Measurements from ENCODE around the gene TIGD3. TPM values are rescaled to one million over a fixed set of nuclear protein-coding genes. Genes with fewer than 3 reads are reported as not detected.

Gene TIGD3
- total RNA-seq, 1 experiment from 2014 or later = 0.11 TPM

- no peak for DNase-seq
Observed at GRCh38 chr11:65311170-65311678, 43.3 kb upstream of the TIGD3 start.

GRCh38 chr11:65314501-65315203 lies 39.9 kb upstream of the TIGD3 start, which contains the start of gene CDC42EP2:
TSS of gene CDC42EP2 (plus strand) at chr11:65314866. CDS start at chr11:65320899, 6,033 bp downstream.
- H3K9ac ChIP-seq (ENCODE audit: low read length) = peak within 1 kb of the TSS; percentile 73

More at GRCh38 chr11:65311170-65311678, 43.3 kb upstream of the TIGD3 start:
- Histone ChIP-seq H3K9me3 (ENCODE audit: low read length) (no peaks in the 10 kb centered on the region), H3K36me3 (ENCODE audit: insufficient read depth, low read length) (no peaks in the 10 kb centered on the region), H3K4me1 (ENCODE audit: low read length) (peaks cover 30% of the 10 kb centered on the region), H3K4me3 (ENCODE audit: low read length) (no peak overlapping the region), H4K20me1 (ENCODE audit: insufficient read depth, low read depth, low read length) (peaks cover 4% of the 10 kb centered on the region; the same call in 1 of the 2 replicates), H3K27me3 (ENCODE audit: low read length) (no peaks in the 10 kb centered on the region), H3K27ac (ENCODE audit: low read length) (no peak overlapping the region), H2AFZ (ENCODE audit: low read length) (no peak overlapping the region), H3K4me2 (ENCODE audit: low read depth, low read length, poor library complexity, severe bottlenecking) (no peak overlapping the region), H3K79me2 (ENCODE audit: low read length) (no peaks in the 10 kb centered on the region), H3K9ac (ENCODE audit: low read length) (no peak overlapping the region), H3K9me2 (replicated peaks; ENCODE audit: insufficient read depth, low read length) (no peaks in the 10 kb centered on the region)

GRCh38 chr11:65315204-65315865 lies 39.2 kb upstream of the TIGD3 start:
- no peaks in the 10 kb centered on the region for H3K9me3 ChIP-seq (ENCODE audit: low read length)
- no peaks in the 10 kb centered on the region for H3K27me3 ChIP-seq (ENCODE audit: low read length)
- peak; percentile 92 for DNase-seq
- H3K9ac ChIP-seq (ENCODE audit: low read length) = peak overlapping the region; percentile 73
- H3K27ac ChIP-seq (ENCODE audit: low read length) = no peak overlapping the region
- H2AFZ ChIP-seq (ENCODE audit: low read length) = peak overlapping the region; percentile 69
- H3K4me1 ChIP-seq (ENCODE audit: low read length) = peaks cover 34% of the 10 kb centered on the region
- H3K4me2 ChIP-seq (ENCODE audit: low read depth, low read length, poor library complexity, severe bottlenecking) = peak overlapping the region; percentile 87
- H3K79me2 ChIP-seq (ENCODE audit: low read length) = no peaks in the 10 kb centered on the region
- H3K9me2 ChIP-seq (replicated peaks; ENCODE audit: insufficient read depth, low read length) = no peaks in the 10 kb centered on the region
- peaks cover 12% of the 10 kb centered on the region for H4K20me1 ChIP-seq (ENCODE audit: insufficient read depth, low read depth, low read length)
- no peaks in the 10 kb centered on the region for H3K36me3 ChIP-seq (ENCODE audit: insufficient read depth, low read length)
- H3K4me3 ChIP-seq (ENCODE audit: low read length) = peak overlapping the region; percentile 74

More at GRCh38 chr11:65314501-65315203, 39.9 kb upstream of the TIGD3 start, which contains the start of gene CDC42EP2:
- Histone ChIP-seq H3K36me3 (ENCODE audit: insufficient read depth, low read length) (no peaks in the 10 kb centered on the region), H3K27ac (ENCODE audit: low read length) (no peak within 1 kb of the TSS), H3K4me3 (ENCODE audit: low read length) (peak within 1 kb of the TSS; percentile 74), H3K4me2 (ENCODE audit: low read depth, low read length, poor library complexity, severe bottlenecking) (peak within 1 kb of the TSS; percentile 87), H3K9me2 (replicated peaks; ENCODE audit: insufficient read depth, low read length) (no peaks in the 10 kb centered on the region), H3K9me3 (ENCODE audit: low read length) (no peaks in the 10 kb centered on the region), H2AFZ (ENCODE audit: low read length) (peak within 1 kb of the TSS; percentile 69), H3K79me2 (ENCODE audit: low read length) (no peaks in the 10 kb centered on the region), H3K4me1 (ENCODE audit: low read length) (peaks cover 34% of the 10 kb centered on the region), H4K20me1 (ENCODE audit: insufficient read depth, low read depth, low read length) (peaks cover 12% of the 10 kb centered on the region), H3K27me3 (ENCODE audit: low read length) (no peaks in the 10 kb centered on the region)
- peak; percentile 83 for DNase-seq

- Histone ChIP-seq H3K9ac (ENCODE audit: low read length) (peak overlapping the region; percentile 73), H3K27ac (ENCODE audit: low read length) (no peak overlapping the region), H3K27me3 (ENCODE audit: low read length) (no peaks in the 10 kb centered on the region), H3K4me3 (ENCODE audit: low read length) (peak overlapping the region; percentile 74), H3K4me1 (ENCODE audit: low read length) (peaks cover 34% of the 10 kb centered on the region), H3K9me3 (ENCODE audit: low read length) (no peaks in the 10 kb centered on the region), H3K9me2 (replicated peaks; ENCODE audit: insufficient read depth, low read length) (no peaks in the 10 kb centered on the region), H2AFZ (ENCODE audit: low read length) (no peak overlapping the region), H4K20me1 (ENCODE audit: insufficient read depth, low read depth, low read length) (peaks cover 12% of the 10 kb centered on the region), H3K36me3 (ENCODE audit: insufficient read depth, low read length) (no peaks in the 10 kb centered on the region), H3K79me2 (ENCODE audit: low read length) (no peaks in the 10 kb centered on the region), H3K4me2 (ENCODE audit: low read depth, low read length, poor library complexity, severe bottlenecking) (peak overlapping the region; percentile 87)
- DNase-seq = no peak
Observed at GRCh38 chr11:65315866-65316226, 38.7 kb upstream of the TIGD3 start.

GRCh38 chr11:65316227-65317024 lies 38.1 kb upstream of the TIGD3 start:
- Histone ChIP-seq H3K27ac (ENCODE audit: low read length) (no peak overlapping the region), H3K79me2 (ENCODE audit: low read length) (no peaks in the 10 kb centered on the region), H3K36me3 (ENCODE audit: insufficient read depth, low read length) (no peaks in the 10 kb centered on the region), H3K4me2 (ENCODE audit: low read depth, low read length, poor library complexity, severe bottlenecking) (peak overlapping the region; percentile 87), H3K4me3 (ENCODE audit: low read length) (peak overlapping the region; percentile 74; the same call in 1 of the 2 replicates), H3K9ac (ENCODE audit: low read length) (no peak overlapping the region), H3K4me1 (ENCODE audit: low read length) (peaks cover 34% of the 10 kb centered on the region), H3K9me2 (replicated peaks; ENCODE audit: insufficient read depth, low read length) (no peaks in the 10 kb centered on the region), H3K9me3 (ENCODE audit: low read length) (no peaks in the 10 kb centered on the region), H2AFZ (ENCODE audit: low read length) (no peak overlapping the region), H4K20me1 (ENCODE audit: insufficient read depth, low read depth, low read length) (peaks cover 10% of the 10 kb centered on the region), H3K27me3 (ENCODE audit: low read length) (no peaks in the 10 kb centered on the region)
- DNase-seq = peak; percentile 42

GRCh38 chr11:65317025-65317786 lies 37.3 kb upstream of the TIGD3 start:
- H3K36me3 ChIP-seq (ENCODE audit: insufficient read depth, low read length) = no peaks in the 10 kb centered on the region
- DNase-seq = peak; percentile 49
- no peak overlapping the region for H2AFZ ChIP-seq (ENCODE audit: low read length)
- no peak overlapping the region for H3K27ac ChIP-seq (ENCODE audit: low read length)
- H3K9ac ChIP-seq (ENCODE audit: low read length) = no peak overlapping the region
- H3K79me2 ChIP-seq (ENCODE audit: low read length) = no peaks in the 10 kb centered on the region
- H3K9me2 ChIP-seq (replicated peaks; ENCODE audit: insufficient read depth, low read length) = no peaks in the 10 kb centered on the region
- H4K20me1 ChIP-seq (ENCODE audit: insufficient read depth, low read depth, low read length) = peaks cover 10% of the 10 kb centered on the region; the same call in 1 of the 2 replicates
- no peak overlapping the region for H3K4me2 ChIP-seq (ENCODE audit: low read depth, low read length, poor library complexity, severe bottlenecking)
- no peaks in the 10 kb centered on the region for H3K9me3 ChIP-seq (ENCODE audit: low read length)
- peaks cover 32% of the 10 kb centered on the region for H3K4me1 ChIP-seq (ENCODE audit: low read length)
- H3K27me3 ChIP-seq (ENCODE audit: low read length) = no peaks in the 10 kb centered on the region
- no peak overlapping the region for H3K4me3 ChIP-seq (ENCODE audit: low read length)

GRCh38 chr11:65320386-65321075 lies 34.0 kb upstream of the TIGD3 start:
- no peaks in the 10 kb centered on the region for H3K9me2 ChIP-seq (replicated peaks; ENCODE audit: insufficient read depth, low read length)
- no peak for DNase-seq
- H4K20me1 ChIP-seq (ENCODE audit: insufficient read depth, low read depth, low read length) = peaks cover 10% of the 10 kb centered on the region; the same call in 1 of the 2 replicates
- peaks cover 9% of the 10 kb centered on the region for H3K4me1 ChIP-seq (ENCODE audit: low read length)
- H2AFZ ChIP-seq (ENCODE audit: low read length) = no peak overlapping the region
- no peaks in the 10 kb centered on the region for H3K79me2 ChIP-seq (ENCODE audit: low read length)
- H3K27me3 ChIP-seq (ENCODE audit: low read length) = no peaks in the 10 kb centered on the region
- no peak overlapping the region for H3K27ac ChIP-seq (ENCODE audit: low read length)
- H3K4me2 ChIP-seq (ENCODE audit: low read depth, low read length, poor library complexity, severe bottlenecking) = no peak overlapping the region
- no peak overlapping the region for H3K4me3 ChIP-seq (ENCODE audit: low read length)
- no peak overlapping the region for H3K9ac ChIP-seq (ENCODE audit: low read length)
- H3K9me3 ChIP-seq (ENCODE audit: low read length) = no peaks in the 10 kb centered on the region
- H3K36me3 ChIP-seq (ENCODE audit: insufficient read depth, low read length) = no peaks in the 10 kb centered on the region

Measured in Karpas-422 (cell line).